Activated CD8-positive, alpha-beta memory T cell treated with anti-CD3 and anti-CD28 coated beads for 36 hours (primary cell): ENCODE data around the gene CLCF1. TPM values are rescaled to one million over a fixed set of nuclear protein-coding genes. Genes with fewer than 3 reads are reported as not detected.
"Not testable (repeated sequence)": the region's sequence is repeated elsewhere in the genome, so short reads cannot be mapped to it uniquely, and the experiment has no call there.

Source experiments
- CTCF ChIA-PET: fragments of 350-600 bp; sonication (Branson Sonifier 250); formaldehyde crosslinking; loops from one replicate; lab custom pipeline; 2021; ENCODE audit warnings: antibody characterized with exemption; lab: Charles Lee
- POLR2A ChIA-PET: fragments of 350-600 bp; sonication (Branson Sonifier 250); formaldehyde crosslinking; loops from one replicate; lab custom pipeline; 2021; ENCODE audit warnings: antibody characterized with exemption; lab: Charles Lee
- total RNA-seq, 2 experiments: library from RNA; stranded (reverse); gene quantifications; one replicate each; pipeline ENCODE4 v1.2.3, GENCODE V29; 2021

CLCF1 gene
- total RNA-seq, 2 experiments from 2014 or later, result 2.9 to 3.5 TPM

GRCh38 chr11:67347964-67348749 lies 25.2 kb downstream of the CLCF1 start:
- CTCF ChIA-PET, result interaction anchor here (1.8 to 20.0 kb wide), 3 partner anchors 9 to 34 kb away, joined by 7 to 601 read pairs (median 48); partner anchors contain the start of gene CLCF1
- POLR2A ChIA-PET, result no interaction called here

- CTCF ChIA-PET, result interaction anchor here (1.0 to 4.2 kb wide), 17 partner anchors 8 to 84 kb away, joined by 3 to 48 read pairs (median 5); partner anchors contain the start of gene POLD4
Measured at GRCh38 chr11:67345920-67346819, 27.2 kb downstream of the CLCF1 start.

GRCh38 chr11:67345247-67345919 lies 28.0 kb downstream of the CLCF1 start:
- ChIA-PET CTCF (interaction anchor here (0.6 to 4.2 kb wide), 16 partner anchors 8 to 83 kb away, joined by 3 to 48 read pairs (median 6); partner anchors contain the start of gene POLD4), POLR2A (interaction anchor here (0.6 kb wide), 1 partner anchor 235 kb away, joined by 4 read pairs; no protein-coding TSS in a partner anchor)

More at GRCh38 chr11:67345920-67346819, 27.2 kb downstream of the CLCF1 start:
- POLR2A ChIA-PET, result interaction anchor here (0.6 kb wide), 1 partner anchor 234 kb away, joined by 4 read pairs; no protein-coding TSS in a partner anchor

GRCh38 chr11:67344264-67344663 lies 29.1 kb downstream of the CLCF1 start:
- CTCF ChIA-PET, result interaction anchor here (0.6 to 4.2 kb wide), 9 partner anchors 9 to 159 kb away, joined by 3 to 48 read pairs (median 6); partner anchors contain the start of gene POLD4
- POLR2A ChIA-PET, result interaction anchor here (0.9 kb wide), 1 partner anchor 33 kb away, joined by 3 read pairs; no protein-coding TSS in a partner anchor

- CTCF ChIA-PET, result interaction anchor here (0.6 to 3.0 kb wide), 2 partner anchors 9 to 53 kb away, joined by 3 to 11 read pairs; no protein-coding TSS in a partner anchor
- POLR2A ChIA-PET, result no interaction called here
Measured at GRCh38 chr11:67337257-67337656, 36.1 kb downstream of the CLCF1 start.

- ChIA-PET CTCF (interaction anchor here (0.7 kb wide), 3 partner anchors 41 to 53 kb away, joined by 3 to 4 read pairs (median 3); no protein-coding TSS in a partner anchor), POLR2A (no interaction called here)
Measured at GRCh38 chr11:67332081-67332691, 41.2 kb downstream of the CLCF1 start.

GRCh38 chr11:67323526-67323925 lies 49.9 kb downstream of the CLCF1 start:
- ChIA-PET CTCF (interaction anchor here (0.9 to 1.3 kb wide), 3 partner anchors 36 to 61 kb away, joined by 3 to 4 read pairs (median 3); no protein-coding TSS in a partner anchor), POLR2A (no interaction called here)

- ChIA-PET POLR2A (no interaction called here), CTCF (interaction anchor here (0.7 to 1.8 kb wide), 5 partner anchors 24 to 64 kb away, joined by 3 to 6 read pairs (median 5); no protein-coding TSS in a partner anchor)
Measured at GRCh38 chr11:67322049-67322448, 51.3 kb downstream of the CLCF1 start.

- ChIA-PET CTCF (interaction anchor here (1.6 to 1.8 kb wide), 2 partner anchors 24 to 30 kb away, joined by 5 to 6 read pairs; no protein-coding TSS in a partner anchor), POLR2A (no interaction called here)
Measured at GRCh38 chr11:67321313-67321871, 52.0 kb downstream of the CLCF1 start.

GRCh38 chr11:67320691-67321090 lies 52.7 kb downstream of the CLCF1 start:
- ChIA-PET CTCF (interaction anchor here (1.0 to 1.6 kb wide), 3 partner anchors 25 to 148 kb away, joined by 3 to 5 read pairs (median 3); no protein-coding TSS in a partner anchor), POLR2A (no interaction called here)

GRCh38 chr11:67320011-67320410 lies 53.4 kb downstream of the CLCF1 start:
- CTCF ChIA-PET, result interaction anchor here (1.0 to 1.9 kb wide), 5 partner anchors 26 to 147 kb away, joined by 3 to 10 read pairs (median 3); no protein-coding TSS in a partner anchor
- POLR2A ChIA-PET, result no interaction called here

- POLR2A ChIA-PET, result not testable (repeated sequence)
- CTCF ChIA-PET, result interaction anchor here (0.7 to 9.7 kb wide), 7 partner anchors 27 to 238 kb away, joined by 3 to 92 read pairs (median 10); partner anchors contain the start of gene GRK2
Measured at GRCh38 chr11:67318876-67319275, 54.5 kb downstream of the CLCF1 start.

- ChIA-PET CTCF (interaction anchor here (0.7 to 9.7 kb wide), 24 partner anchors 14 to 266 kb away, joined by 3 to 92 read pairs (median 6); partner anchors contain the start of genes ANKRD13D, GRK2 and SSH3), POLR2A (interaction anchor here (0.7 to 2.7 kb wide), 6 partner anchors 15 to 78 kb away, joined by 3 to 23 read pairs (median 6); partner anchors contain the start of genes ANKRD13D, GRK2, POLD4 and SSH3)
Measured at GRCh38 chr11:67317888-67318555, 55.4 kb downstream of the CLCF1 start.

GRCh38 chr11:67317205-67317887 lies 56.1 kb downstream of the CLCF1 start:
- ChIA-PET CTCF (interaction anchor here (0.6 to 9.7 kb wide), 27 partner anchors 13 to 267 kb away, joined by 3 to 92 read pairs (median 4); partner anchors contain the start of genes ANKRD13D, GRK2 and SSH3), POLR2A (interaction anchor here (0.7 to 2.7 kb wide), 8 partner anchors 10 to 78 kb away, joined by 3 to 23 read pairs (median 4); partner anchors contain the start of genes ANKRD13D, GRK2, POLD4 and SSH3)

- CTCF ChIA-PET, result interaction anchor here (0.6 to 9.7 kb wide), 22 partner anchors 13 to 268 kb away, joined by 3 to 92 read pairs (median 4); partner anchors contain the start of genes ANKRD13D, GRK2 and SSH3
- POLR2A ChIA-PET, result interaction anchor here (0.7 to 2.7 kb wide), 9 partner anchors 10 to 92 kb away, joined by 3 to 23 read pairs (median 4); partner anchors contain the start of genes ANKRD13D, GRK2 and POLD4
Measured at GRCh38 chr11:67316882-67317204, 56.6 kb downstream of the CLCF1 start.
